Stimulated activated CD4-positive, alpha-beta T cell treated with anti-CD3 and anti-CD28 coated beads, Interleukin-1b, Interleukin-23, amount 100 ng/mL, for 48 hours (primary cell): ENCODE data around the gene TMEFF2.
A peak's percentile ranks its signal among the peaks of the same experiment; 100 is the strongest.

Source experiments
- DNase-seq: peaks from one replicate; pipeline ENCODE4 v3.0.0-alpha.2; 2020

Gene TMEFF2, protein sequence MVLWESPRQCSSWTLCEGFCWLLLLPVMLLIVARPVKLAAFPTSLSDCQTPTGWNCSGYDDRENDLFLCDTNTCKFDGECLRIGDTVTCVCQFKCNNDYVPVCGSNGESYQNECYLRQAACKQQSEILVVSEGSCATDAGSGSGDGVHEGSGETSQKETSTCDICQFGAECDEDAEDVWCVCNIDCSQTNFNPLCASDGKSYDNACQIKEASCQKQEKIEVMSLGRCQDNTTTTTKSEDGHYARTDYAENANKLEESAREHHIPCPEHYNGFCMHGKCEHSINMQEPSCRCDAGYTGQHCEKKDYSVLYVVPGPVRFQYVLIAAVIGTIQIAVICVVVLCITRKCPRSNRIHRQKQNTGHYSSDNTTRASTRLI

DNA sequence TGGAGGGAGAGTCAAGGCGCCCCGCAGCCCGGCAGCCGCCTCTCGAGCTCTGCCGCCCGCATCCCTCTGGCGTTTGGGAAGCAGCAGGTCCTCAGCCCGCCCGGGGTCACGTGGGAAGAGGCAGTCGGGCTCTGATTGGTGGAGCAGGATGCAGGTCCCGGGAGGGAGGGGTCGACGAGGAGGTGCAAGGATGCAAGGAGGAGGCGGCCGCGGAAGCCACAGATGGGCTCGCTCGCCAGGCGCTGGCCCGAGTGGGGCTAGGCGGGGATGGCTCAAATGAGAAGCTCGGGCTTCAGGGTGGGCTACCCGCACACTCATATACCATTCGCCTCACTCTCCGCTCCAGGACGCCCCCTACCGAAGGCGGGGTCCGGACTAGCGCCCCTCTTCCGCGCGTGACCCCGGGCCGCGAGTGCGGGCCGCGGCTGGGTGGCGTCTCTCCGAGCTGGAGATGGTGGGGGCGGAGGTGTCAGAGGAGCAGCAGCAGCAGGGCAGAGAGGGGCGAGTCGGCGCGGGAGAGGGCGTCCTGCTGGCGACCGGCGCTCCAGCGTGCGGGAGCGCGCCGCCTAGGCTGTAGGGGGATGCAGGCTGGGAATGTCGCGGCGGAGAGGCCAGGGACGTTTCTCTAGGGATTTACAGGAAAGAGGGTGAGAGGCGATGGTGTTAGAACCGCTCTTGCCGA lies at the start of gene TMEFF2:
Gene TMEFF2 (minus strand): TSS at position 68 of the 682 bp plus-strand sequence. CDS start 409 bp downstream, outside the sequence.
- DNase-seq = peak; percentile 59

DNA sequence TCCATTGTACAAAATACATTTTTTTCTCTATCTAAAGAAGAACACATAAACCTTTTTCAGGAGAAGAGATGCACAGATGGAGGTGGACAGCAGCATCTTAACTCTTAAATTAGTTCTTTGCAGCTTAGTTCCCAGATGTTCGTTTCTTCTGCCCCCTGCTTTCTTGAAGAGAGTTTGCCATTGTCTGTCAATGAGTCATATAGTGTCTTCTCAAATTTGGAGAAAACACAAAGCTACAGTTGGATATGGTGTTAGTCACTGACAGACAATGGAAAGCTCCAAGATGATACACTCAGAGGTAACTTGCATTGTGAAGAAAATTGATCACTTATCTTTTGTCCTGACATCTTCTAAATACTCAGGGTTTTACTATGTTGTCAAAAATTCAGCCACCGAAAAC lies 48.8 kb upstream of the TMEFF2 start:
- no peak for DNase-seq

DNA sequence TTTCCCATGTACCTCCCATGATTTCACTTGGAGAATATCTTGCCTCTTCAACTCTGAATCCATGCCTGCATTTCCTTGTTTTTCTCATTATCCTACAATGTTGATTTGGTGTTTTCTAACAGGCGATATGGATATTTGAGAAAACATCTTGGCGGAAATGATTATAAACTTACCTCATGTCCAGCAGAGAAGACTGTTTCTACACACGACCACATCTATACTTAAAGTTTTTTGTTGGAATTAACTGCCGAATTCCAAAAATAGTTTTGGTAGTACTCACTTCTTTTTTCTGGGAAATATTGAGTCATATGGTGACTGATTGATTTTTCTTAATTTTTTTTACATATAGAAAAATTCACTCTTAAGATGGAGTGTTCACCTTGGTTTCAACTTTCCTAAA lies 41.4 kb upstream of the TMEFF2 start:
- DNase-seq = no peak

DNA sequence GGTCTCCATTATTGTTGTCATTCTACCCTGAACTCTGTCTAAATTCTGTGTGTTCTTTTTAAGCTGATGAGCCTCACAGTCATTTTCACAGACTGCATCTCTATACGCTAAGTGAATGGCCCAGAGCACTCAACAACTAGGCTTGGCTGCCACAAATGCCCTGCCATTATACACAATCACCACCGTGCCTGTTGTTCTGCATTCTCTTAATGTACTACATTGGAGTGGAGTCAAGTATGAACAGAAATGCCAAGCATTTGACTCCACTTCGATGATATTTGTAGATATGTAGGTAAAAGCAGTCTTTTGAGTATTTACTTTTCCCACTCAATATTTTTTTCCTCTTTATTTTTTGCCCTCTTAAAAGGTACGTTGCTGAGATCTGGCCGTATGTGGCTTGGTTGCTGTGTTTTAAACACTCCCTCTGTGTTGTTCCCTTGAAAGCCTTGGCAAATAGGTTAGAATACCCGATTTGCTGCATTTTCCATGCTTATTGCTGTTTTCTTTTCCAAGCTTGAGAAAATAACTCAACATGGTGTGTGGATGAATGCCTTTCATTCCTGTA lies 36.2 kb upstream of the TMEFF2 start:
- DNase-seq = no peak

DNA sequence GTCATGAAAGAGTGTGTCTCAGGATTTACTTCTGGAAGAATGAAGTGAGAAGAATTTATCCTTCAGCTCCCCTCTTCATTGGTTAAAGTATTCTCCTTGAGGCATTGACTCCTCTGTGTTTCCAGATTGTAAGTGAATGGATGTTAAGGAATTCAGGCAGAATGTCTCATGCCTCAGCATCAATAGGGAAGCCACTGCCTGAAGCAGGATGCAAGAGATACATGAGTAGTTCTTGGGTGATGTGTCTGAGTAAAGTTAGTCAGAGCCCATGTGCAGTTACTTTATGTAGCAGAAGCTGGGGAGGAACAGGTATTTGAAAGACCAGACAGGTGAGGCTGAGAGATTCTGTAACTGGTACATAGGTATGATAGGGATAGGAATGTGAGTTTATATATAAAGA lies 34.0 kb upstream of the TMEFF2 start:
- DNase-seq = no peak

DNA sequence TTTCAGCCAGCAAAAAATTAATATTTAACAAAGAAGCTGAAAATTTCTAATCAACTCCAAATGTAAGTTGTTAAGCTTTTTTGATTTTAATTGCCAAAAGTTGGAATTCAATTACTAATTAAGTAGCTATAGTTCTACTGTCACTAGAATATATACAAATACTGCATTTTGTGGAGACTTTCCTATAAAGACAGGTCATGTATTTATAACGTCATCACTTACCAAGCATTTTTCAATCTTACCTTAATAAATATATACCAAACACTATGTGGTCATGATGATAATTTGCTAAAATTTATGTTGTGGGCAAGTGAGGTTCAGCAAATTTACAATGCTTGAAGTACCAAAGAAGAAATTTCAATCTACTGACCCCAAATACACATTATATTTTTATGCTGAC lies 24.2 kb upstream of the TMEFF2 start:
- DNase-seq = no peak

DNA sequence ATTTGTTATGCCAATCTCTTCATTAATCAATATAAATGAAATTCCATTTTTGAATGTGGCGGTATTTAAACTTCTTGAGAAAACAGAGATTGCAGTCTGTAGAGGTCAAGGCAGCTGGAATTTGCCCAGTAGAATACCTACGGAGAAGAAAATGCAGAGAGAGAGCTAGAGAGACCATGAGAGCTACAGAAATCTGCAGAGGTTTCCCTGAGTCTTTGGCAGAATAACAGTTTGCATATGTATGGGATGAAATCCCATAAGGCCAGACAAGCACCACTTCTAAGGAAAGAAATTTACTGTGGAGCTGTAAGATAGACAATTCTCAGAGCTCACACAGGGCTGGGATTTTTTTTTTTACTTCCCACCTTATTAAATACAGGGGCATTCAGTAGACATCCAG lies 23.6 kb upstream of the TMEFF2 start:
- DNase-seq = no peak

DNA sequence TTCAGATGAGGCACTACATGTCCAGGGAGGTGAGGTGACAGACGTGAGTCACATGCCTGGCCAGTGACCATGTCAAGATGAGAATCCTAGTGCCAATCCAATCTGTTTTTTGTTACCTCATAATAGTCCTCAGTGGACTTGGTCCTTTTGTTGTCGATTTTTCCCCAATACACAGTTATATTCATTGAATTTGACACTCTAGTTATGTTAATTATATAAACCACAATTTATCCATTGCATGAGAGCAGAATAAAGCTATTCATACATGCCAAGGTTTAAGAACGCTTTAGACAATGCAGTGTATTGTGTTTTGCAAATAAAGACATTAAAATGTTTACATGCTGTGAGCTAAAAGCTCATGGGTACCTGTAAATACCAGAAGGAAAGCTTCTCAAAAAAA lies 21.6 kb upstream of the TMEFF2 start:
- no peak for DNase-seq

DNA sequence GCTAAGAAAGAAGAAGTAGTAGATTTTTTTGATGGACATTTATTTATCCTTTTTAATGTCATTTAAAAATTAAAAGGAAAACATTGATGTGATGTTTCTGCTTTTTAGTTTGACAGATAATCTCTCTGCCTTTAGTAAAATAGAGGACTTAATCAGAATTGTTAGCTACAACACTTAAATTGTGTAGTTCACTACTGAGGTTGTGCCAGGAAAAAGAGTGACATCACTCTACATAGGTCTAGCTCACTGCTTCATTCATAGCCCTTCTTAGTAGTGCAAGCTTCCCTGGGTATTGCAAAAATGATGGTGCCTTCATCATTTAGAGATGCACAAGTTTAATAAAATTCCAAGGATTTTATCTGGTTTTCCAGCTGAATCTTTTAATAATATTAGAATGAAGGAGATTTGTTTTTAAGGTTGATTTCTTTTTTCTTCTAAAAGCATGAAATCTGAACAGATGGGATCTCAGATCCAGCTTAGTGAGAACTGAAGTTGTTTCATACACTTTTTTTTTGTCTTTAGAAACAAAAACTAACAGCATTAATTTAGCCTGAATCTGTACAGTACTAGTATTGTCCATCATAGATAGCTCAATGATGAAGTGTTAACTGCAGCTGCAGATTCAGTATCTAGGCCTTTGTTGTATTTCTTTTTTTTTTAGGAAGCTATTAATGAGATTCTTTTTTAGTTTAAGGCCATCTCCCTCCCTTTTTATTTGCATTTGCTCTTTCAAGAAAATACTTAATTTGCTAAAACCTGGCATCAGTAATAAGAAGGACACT lies 20.6 kb upstream of the TMEFF2 start:
- no peak for DNase-seq

DNA sequence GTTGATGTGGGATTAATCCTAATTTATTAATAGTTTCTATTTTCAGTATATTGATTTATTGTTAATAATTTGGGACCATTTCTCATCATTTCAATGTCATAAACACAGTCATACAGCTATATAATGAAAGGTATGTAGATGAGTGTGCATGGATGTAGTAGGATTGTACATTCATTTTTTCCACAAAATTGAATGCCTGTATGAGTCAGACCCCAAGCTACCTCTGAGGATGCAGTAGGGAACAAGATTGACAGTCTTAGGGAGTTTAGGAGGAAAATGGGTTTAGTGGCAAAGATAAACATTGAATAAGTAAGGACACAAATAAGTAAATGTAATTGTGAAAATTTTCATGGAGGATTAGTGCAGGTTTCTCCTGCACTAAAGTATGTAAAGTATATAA lies 14.1 kb upstream of the TMEFF2 start:
- DNase-seq = no peak

DNA sequence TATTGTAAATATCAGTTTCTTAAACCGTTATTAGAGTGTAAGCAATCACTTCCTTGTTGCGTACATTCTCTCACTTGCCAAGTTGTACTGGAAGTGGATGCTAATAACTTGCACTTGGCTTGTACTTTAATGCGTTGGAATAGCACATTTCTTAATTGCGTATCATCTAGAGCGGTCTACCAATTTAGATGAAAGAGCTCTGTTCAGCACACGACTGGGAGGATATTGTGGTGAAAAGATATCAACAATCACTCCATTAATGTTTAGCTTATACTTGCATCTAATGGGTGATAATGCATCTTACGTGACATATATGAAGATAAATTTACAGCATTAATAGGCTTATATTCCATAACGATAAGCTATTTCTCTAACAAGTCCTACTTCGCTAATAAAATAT lies 11.7 kb upstream of the TMEFF2 start:
- no peak for DNase-seq

DNA sequence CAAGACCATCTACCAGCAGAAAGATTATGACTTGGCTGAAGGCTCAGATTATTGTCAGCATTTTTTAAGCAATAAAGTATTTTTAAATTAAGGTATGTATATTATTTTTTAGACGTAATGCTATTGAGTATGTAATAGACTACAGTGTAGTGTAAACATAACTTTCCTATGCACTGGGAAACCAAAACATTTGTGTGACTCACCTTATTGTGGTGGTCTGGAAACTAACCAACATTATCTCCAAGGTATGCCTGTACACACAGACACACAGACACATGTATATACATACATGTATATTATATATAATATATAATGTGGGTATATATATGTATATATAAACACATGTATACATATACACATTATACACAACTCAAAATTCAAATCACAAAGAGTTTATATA lies 9.1 kb upstream of the TMEFF2 start:
- DNase-seq = no peak

DNA sequence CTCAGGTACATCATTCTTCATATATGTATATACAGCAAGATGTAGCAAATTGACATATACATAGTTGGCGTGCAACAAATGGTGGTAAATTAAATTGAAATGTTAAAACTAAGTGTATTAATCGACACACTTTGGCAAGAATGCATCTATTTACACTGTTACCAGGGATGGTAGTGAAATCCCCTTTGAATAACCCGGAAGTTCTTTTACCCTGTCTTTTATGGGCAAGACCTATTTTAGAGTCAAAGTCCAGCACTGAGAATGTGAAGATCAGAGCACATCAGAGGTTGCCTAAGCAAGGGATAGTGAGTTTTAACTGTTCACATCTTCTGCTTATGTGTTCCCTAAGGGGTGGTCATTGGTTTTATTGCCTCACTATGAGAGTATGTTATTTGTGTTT lies 7.6 kb upstream of the TMEFF2 start:
- DNase-seq = no peak

DNA sequence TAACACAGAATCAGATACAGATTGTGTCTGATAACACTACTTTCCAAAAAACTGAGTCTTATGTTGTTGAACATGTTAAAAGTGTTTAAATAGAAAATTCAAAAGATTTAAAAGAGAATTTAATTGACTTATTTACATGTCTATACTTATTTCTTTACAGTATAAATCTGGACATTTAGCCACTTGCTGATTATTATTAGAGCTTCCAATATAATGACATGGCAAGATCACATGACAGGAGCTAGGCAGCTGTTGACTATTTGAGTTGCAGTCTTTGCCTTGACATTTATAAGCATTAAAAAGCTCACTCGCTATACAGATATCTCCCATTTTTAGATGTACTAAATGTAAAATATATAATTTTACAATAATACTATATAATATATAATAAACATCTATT lies 6.4 kb upstream of the TMEFF2 start:
- DNase-seq = no peak

DNA sequence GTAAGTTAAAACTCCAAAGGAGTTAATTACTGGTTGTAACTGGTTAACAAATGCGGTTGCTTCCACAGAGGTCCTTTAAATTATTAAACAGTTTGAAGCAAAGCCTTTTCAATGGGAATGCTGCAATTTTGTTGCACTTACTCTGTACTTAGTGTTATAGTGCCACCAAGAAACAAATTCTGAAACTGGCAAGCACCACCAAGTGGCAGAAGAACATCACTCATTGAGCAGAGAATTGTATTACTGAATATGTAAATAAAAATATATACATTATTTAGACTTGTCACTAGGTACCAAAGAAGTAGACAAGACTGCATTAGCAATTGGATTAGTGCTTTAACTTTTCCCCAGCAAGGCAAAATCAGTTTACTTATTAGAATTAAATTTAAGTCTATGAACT lies 2.6 kb upstream of the TMEFF2 start:
- DNase-seq = no peak

DNA sequence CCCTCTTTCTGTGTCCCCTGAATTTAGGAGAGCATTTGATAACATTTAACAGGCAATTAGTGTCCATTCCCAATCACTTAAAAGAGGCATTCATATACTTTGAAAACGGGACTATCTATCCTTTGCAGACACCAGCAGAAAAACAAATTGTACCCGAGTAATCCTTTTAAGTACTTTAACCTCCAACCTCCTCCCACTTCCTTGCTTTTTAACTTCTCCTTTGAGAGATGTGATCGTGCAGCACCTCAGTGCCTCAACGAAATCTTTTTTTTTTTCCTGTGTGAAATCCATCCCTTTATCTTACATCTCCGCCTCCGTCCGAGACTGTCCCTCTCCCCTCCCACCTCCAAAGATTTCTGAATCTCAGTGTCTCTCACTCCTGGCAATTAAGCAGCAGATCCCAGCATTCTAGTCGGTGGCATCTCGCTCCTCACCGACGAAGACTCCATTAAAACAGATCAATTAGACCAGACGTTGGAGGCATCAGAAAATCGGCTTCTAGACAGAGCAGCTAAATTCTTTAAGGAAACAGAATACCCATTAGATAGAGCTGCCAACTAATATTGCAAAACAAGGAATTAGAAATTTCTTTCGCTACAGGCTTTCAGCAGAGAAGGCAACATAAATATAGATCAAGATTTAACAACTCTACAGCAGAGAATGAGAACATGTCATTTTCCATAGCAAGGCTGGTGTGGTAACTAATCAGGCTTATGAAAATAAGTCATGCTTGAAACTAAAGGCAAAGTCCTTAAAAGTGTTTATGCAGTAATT lies 1.9 kb upstream of the TMEFF2 start:
- DNase-seq = no peak

DNA sequence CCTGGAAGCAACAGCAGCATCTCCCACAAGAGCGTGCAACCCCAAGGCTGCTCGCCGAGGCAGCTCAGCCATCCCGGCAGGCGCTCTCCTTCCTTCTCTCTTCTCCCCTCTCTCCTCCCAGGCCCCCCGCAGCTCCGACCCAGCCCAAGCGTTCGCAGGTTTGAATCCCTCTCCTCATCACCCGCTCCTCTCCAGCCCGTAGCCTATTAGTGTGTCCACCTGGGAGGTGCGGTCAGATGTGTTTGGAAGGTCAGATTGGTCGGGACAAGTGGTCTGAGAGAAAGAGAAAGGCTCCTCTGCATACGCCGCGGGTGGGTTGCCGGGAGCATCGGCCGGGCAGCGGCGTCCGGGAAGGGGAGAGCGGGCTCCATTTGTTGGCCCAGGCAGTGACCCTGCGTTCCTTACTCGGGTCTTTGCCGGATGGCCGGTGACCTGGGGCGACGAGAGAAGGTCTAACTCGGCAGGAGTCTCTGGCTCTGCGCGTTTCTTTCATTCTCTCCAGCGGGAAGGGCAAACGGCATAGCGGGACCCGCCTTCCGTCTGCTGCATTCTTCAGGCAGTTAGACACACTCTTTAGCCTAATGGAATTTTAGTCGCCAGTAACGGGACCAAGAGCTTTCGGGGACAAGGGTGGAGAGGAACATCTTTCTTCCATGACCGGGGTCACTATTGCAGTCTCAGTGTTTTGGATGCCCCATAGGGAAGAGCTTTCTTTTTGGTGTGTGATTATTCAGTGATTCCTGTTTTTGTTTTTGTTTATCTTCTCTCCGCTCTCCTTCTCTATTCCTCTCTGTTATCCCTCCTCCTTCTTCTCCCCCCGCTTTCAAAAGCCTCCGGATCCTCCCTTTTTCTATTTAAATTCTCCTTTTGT lies 1.1 kb upstream of the TMEFF2 start:
- DNase-seq = peak; percentile 2

DNA sequence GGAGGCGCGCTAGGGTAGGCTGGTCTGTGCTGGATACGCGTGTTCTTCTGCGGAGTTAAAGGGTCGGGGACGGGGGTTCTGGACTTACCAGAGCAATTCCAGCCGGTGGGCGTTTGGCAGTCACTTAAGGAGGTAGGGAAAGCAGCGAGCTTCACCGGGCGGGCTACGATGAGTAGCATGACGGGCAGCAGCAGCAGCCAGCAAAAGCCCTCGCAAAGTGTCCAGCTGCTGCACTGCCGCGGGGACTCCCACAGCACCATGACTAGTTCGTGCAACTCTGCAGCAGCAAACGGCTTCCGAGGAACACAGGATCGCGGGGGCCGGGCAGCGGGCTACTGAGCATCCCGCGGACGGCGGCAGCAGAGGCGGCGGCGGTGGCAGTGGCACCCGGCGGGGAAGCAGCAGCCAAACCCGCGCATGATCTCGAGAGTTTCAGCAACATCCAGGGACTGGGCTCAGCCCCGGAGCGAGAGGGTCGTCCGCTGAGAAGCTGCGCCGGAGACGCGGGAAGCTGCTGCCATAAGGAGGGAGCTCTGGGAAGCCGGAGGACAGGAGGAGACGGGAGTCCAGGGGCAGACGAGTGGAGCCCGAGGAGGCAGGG lies 368 bp downstream of the TMEFF2 start:
- peak; percentile 17 for DNase-seq

DNA sequence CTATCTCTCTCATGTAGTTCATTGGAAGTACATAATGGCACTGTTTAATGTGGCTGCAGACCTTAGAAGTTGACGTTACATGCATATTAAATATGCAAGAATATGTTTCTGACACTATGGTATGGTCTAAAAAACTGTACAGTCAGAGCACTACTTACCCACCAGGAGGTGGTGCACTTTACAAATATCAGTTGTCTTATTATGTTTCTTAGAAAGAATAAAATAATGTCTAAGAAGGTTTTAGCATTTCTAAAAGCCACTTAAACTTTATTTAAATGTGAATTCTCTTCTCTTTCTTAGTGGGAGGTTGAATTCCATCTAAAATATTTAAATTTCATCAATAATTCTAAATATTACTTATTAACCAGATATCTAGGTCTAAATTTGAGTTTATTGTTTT lies 4.3 kb downstream of the TMEFF2 start:
- no peak for DNase-seq

DNA sequence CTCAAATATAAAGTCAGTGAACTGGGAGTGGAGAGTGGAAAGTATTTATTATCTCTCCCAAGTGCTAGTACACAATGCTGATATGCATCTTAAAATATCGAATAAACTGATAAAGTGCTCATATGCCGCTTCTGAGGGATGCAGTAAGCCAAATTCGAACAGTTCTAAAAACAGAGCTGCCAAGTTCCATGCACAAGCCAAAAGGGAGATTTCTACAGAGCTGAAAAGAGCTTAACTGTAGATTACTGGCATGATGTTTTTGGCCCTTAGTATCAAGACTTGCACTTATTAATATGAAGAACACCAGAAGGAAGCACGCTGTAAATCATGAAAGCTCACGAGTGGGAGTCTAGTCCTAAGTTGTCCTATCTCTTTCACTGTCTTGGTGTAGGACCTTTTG lies 7.9 kb downstream of the TMEFF2 start:
- no peak for DNase-seq

DNA sequence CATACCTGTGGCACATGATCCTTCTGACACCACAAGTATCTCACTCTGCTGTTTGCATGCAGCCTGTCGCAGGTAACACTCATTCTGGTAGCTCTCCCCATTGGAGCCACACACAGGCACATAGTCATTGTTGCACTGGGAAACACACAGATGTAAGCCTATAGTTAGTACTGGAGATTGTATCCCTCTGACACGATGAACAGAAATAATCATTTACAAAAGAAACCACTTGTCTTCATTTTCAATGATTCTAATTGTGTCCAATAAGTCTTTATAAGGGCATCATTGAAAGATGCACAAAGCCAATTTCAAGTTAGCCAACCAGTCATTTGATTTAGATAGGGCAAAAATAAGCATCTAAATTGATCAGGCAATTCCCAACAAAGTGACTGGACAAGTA lies 10.4 kb downstream of the TMEFF2 start:
- no peak for DNase-seq
